GM21825 (cell line): ENCODE data around the gene POLR3C.
"Not testable (repeated sequence)": the region's sequence is repeated elsewhere in the genome, so short reads cannot be mapped to it uniquely, and the experiment has no call there.

ENCODE experiments used
- ATAC-seq: cut with Tn5 transposase; IDR thresholded peaks from one replicate; pipeline ENCODE4 v1.9.1; 2021; ENCODE audit warnings: mild to moderate bottlenecking, moderate library complexity; ENCODE audit not compliant: unreplicated experiment

The POLR3C gene

GRCh38 chr1:145822779-145823331, 1.1 kb upstream of the POLR3C start:
- not testable (repeated sequence) for ATAC-seq

GRCh38 chr1:145824499-145824842, 471 bp downstream of the POLR3C start:
- ATAC-seq = no peak

- no peak for ATAC-seq
Observed at GRCh38 chr1:145826030-145826429, 2.0 kb downstream of the POLR3C start.

- no peak for ATAC-seq
Observed at GRCh38 chr1:145827966-145828365, 4.0 kb downstream of the POLR3C start.

- no peak for ATAC-seq
Observed at GRCh38 chr1:145828367-145829026, 4.5 kb downstream of the POLR3C start.

- not testable (repeated sequence) for ATAC-seq
Observed at GRCh38 chr1:145830810-145831209, 6.8 kb downstream of the POLR3C start.

GRCh38 chr1:145837656-145838055, 13.7 kb downstream of the POLR3C start:
- ATAC-seq = no peak

- ATAC-seq = no peak
Observed at GRCh38 chr1:145843031-145843430, 19.0 kb downstream of the POLR3C start.

- ATAC-seq = peak; percentile 55
Observed at GRCh38 chr1:145845144-145845513, 21.1 kb downstream of the POLR3C start.

GRCh38 chr1:145845514-145846161, 21.6 kb downstream of the POLR3C start, which contains the start of gene NUDT17:
Gene NUDT17 (plus strand): TSS chr1:145845630. CDS start chr1:145845641, 11 bp downstream.
- ATAC-seq = peak; percentile 62

- no peak for ATAC-seq
Observed at GRCh38 chr1:145846201-145846612, 22.2 kb downstream of the POLR3C start.

GRCh38 chr1:145847827-145848226, 23.8 kb downstream of the POLR3C start:
- no peak for ATAC-seq

- no peak for ATAC-seq
Observed at GRCh38 chr1:145849356-145850160, 25.6 kb downstream of the POLR3C start.

GRCh38 chr1:145855426-145855948, 31.5 kb downstream of the POLR3C start:
- ATAC-seq = no peak

- no peak for ATAC-seq
Observed at GRCh38 chr1:145857170-145857569, 33.2 kb downstream of the POLR3C start.

- ATAC-seq = peak; percentile 10
Observed at GRCh38 chr1:145858238-145858900, 34.4 kb downstream of the POLR3C start.

GRCh38 chr1:145858901-145859490, 35.0 kb downstream of the POLR3C start, which contains the start of gene PIAS3:
Gene PIAS3 (minus strand): TSS chr1:145859081. CDS start chr1:145858990, 91 bp downstream.
- peak; percentile 87 for ATAC-seq

GRCh38 chr1:145859491-145860023, 35.6 kb downstream of the POLR3C start:
- peak; percentile 69 for ATAC-seq

GRCh38 chr1:145863282-145864018, 39.5 kb downstream of the POLR3C start:
- no peak for ATAC-seq
